Stimulated activated CD8-positive, alpha-beta memory T cell treated with anti-CD3 and anti-CD28 coated beads, Interleukin-7, amount 100 ng/mL, for 4 hours (primary cell): ENCODE results near the gene CARF.
"Not testable (repeated sequence)": the region's sequence is repeated elsewhere in the genome, so short reads cannot be mapped to it uniquely, and the experiment has no call there.

Source experiments
- DNase-seq, 2 donors: peaks; one replicate each; pipeline ENCODE4 v3.0.0-alpha.2; 2020; ENCODE audit warnings: low read depth in 2 of 2

CARF gene, protein sequence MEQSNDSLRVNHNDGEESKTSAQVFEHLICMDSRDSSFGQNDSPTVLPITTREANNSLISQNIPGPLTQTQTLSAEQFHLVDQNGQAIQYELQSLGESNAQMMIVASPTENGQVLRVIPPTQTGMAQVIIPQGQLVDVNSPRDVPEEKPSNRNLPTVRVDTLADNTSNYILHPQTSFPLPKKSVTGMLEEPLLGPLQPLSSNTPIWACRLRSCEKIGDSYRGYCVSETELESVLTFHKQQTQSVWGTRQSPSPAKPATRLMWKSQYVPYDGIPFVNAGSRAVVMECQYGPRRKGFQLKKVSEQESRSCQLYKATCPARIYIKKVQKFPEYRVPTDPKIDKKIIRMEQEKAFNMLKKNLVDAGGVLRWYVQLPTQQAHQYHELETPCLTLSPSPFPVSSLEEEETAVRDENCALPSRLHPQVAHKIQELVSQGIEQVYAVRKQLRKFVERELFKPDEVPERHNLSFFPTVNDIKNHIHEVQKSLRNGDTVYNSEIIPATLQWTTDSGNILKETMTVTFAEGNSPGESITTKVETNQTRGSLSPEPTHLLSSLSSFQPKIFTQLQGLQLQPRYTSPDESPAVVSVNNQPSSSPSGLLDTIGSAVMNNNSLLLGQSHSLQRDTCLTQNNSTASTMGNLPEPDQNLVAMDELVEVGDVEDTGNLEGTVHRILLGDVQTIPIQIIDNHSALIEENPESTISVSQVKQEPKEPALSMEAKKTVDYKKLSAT

GRCh38 chr2:202911512-202912341 lies at the start of gene CARF, which contains the start of gene WDR12:
Gene CARF, plus strand, starts transcription at chr2:202912275. Its CDS starts 29,628 bp downstream, at chr2:202941903.
Gene WDR12, minus strand, starts transcription at chr2:202911673. Its CDS starts 197 bp downstream, at chr2:202911476.
- peak; percentile 80 to 87 for DNase-seq

DNA sequence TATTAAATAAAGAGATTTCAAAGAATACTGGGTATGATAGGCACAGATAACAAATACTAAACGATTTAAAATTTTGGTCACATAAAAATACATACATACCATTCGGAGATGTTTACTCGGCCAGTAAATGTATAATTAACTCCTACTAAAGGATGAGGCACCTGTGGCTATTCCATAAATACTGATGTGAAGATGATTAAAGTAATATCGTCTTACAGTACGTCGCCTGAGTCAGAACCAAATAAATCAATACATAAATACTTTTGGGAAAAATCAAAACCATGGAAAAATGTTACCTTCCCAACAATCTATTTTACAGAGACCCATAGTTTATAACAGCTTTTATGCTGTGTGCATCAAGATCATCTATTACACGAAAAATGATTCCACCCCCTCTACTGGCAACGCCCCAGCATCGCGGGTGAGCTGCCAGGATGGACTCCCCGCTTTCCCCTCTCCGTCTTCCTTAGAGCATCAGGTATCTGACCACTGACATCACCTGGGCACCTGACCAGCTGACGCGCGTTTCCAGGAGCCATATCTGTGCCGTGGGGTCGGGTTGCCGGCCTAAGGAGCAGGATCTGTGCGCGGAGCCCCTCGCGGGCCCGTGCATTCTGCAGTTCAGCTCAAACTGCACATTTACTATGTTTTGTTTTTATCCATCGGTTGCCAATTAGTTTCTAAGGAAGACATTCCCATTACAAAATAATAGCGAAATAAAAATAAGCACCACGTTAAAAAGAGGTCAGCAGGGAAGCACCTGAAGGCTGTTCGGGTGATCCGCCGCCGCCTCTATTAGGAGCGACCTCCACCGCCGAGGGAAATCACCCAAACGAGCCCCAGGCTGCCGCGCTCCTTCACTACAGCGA lies 41.4 kb upstream of the CARF start:
- DNase-seq = peak; percentile 28 to 47

DNA sequence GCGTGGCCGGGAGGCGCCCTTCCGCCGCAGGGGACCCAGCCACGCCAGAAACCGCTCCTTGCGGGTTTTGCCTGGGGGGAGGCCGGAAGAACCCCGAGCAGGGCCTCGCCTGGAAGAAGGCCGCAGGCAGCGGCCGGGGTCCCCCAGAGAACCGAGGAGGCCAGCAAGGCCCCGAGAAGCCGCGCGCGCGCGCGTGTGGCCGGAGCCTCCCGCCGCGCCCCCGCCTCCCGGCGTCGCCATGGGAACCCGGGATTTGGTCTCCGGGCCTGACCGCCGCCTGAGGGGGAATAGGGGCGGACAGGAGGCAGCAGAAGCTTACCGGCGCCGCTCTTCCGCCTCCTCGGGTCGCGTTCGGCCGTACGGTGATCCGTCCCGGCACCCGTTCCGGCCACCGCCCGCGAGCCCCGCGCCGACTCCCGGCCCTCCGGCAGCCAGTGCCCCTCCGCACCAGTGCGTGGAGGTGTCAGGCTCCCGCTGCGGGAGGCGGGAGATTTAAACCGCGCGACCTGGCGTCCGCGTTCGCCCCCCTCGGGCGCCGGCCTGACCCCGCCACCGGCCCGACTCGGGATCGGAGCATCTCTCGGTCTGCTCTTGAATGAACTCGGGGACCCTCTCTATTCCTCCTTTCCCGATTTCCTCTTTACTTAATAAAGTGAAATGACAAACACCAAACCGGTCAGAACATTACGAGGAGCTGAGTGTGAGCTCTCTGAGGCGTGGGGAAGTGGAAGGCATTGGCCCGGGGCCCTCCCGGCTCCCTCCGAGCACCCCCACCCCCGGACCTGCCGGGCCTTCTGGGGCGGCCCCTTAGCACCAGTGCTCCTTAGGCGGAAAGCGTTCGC lies 40.6 kb upstream of the CARF start, which contains the start of gene ICA1L:
Gene ICA1L (minus strand): TSS at position 467 of the 842 bp plus-strand sequence. CDS start 42,757 bp downstream, outside the sequence.
- peak in 1 of 2 donors; percentile 42 for DNase-seq

GRCh38 chr2:202877699-202878098 lies 34.4 kb upstream of the CARF start:
- no peak for DNase-seq

DNA sequence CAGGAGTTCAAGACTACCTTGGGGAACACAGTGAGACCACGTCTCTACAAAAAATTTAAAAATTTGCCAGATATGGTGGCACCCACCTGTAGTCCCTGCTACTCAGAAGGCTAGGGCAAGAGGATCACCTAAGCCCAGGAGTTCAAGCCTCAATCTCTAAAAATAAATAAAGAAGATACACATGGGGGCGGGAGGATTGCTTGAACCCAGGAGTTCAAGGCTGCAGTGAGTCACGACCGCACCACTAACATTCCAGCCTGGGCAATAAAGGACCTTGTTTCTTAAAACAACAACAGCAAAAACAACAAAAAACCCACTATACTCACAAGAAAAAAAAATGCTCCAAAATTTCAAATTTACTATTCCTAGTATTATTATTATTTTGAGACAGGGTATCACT lies 30.5 kb upstream of the CARF start:
- no peak for DNase-seq

DNA sequence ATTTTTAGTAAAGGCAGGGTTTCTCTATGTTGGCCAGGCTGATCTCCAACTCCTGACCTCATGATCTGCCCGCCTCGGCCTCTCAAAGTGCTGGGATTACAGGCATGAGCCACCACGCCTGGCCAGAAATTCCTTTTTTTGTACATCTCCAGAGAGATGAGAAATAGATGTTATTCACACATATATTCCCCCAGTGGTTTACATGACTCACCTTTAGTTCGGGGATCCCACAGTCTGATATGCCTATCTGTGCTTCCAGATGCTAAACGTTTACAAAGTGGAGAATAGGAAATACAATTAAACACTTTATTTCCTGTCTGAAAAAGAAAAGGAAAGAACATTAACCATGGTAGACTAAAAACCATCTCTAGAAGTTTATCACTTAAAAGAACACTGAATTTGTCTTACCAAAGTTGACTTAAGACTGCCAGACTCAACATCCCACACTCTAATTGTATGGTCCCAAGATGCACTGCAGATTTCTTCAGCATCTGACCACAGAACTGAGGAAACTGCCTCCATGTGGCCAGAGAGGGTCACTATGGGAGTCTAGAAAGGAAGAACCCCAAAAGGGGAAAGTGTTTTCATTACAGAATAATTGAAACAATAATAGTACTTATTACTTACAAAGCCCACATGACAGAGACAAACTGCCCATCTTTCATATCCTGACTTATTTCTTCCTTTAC lies 27.9 kb upstream of the CARF start:
- no peak for DNase-seq

DNA sequence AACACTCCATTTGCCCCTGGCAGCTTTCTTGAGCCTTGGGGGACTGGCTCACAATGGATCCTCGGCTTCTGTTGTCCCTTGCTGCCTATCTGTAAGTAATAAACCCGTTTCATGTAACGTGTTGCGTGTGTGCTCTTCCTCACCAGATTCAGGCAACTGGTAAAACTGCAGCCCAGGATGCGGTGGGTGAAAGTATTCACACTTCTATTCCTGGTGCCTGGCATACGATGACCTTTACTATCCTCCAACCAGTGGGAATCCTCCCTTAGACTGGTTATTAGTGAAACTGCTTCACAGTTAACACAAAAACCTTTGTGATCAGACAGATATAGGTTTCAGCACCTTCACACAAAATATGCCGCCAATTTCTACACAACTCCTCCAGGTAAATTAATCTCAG lies 26.9 kb upstream of the CARF start:
- DNase-seq = no peak

GRCh38 chr2:202905507-202905906 lies 6.6 kb upstream of the CARF start:
- not testable (repeated sequence) for DNase-seq

- DNase-seq = no peak
These were observed 3.9 kb upstream of the CARF start for GRCh38 chr2:202908186-202908585.

- no peak for DNase-seq
These were observed 2.5 kb upstream of the CARF start for GRCh38 chr2:202909394-202910192.

DNA sequence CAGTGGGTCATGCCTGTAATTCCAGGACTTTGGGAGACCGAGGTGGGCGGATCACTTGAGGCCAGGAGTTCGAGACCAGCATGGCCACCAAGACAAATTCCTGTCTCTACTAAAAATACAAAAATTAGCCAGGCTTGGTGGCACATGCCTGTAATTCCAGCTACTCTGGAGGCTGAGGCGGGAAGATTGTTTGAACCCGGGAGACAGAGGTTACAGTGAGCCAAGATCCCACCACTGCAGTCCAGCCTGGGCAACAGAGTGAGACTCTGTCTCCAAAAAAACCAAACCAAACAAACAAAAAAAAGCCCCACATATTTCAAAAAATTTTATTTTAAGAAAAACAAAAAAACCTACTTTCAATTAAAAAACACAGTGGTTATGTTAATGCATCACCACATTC lies 1.8 kb upstream of the CARF start:
- DNase-seq = not testable (repeated sequence)

DNA sequence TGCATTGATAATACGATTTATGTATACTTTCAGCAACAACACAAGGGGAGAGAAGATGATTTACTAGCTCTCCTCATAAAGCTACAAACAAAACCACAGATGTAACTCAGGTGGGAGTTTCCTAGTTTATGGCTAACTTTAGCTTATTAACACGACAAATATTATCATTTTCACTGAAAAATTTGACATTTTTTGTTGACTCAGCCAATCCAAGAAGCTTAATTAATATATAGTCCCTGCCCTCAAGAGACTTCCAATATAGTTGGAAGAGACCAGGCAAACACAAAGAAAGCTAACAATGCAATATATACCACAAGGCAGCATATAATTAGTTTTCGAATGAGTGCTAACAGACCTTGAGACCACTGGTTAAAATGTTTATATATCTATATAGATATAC lies 1.4 kb upstream of the CARF start:
- DNase-seq = no peak

DNA sequence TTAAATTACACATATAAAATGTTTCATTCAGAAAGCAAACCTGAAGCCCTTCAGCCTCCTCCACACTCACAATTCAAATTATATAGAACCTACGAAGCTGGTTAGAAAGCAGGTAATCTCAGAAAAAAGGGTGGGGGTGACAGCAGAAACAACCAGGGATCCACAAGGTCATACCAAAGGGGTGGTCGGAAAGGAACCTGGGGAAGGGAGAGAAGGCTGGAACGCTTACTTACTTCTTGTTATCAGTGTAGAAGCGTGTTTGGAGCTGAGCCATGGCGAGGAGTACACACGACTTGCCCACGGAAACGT lies 918 bp upstream of the CARF start:
- no peak for DNase-seq

DNA sequence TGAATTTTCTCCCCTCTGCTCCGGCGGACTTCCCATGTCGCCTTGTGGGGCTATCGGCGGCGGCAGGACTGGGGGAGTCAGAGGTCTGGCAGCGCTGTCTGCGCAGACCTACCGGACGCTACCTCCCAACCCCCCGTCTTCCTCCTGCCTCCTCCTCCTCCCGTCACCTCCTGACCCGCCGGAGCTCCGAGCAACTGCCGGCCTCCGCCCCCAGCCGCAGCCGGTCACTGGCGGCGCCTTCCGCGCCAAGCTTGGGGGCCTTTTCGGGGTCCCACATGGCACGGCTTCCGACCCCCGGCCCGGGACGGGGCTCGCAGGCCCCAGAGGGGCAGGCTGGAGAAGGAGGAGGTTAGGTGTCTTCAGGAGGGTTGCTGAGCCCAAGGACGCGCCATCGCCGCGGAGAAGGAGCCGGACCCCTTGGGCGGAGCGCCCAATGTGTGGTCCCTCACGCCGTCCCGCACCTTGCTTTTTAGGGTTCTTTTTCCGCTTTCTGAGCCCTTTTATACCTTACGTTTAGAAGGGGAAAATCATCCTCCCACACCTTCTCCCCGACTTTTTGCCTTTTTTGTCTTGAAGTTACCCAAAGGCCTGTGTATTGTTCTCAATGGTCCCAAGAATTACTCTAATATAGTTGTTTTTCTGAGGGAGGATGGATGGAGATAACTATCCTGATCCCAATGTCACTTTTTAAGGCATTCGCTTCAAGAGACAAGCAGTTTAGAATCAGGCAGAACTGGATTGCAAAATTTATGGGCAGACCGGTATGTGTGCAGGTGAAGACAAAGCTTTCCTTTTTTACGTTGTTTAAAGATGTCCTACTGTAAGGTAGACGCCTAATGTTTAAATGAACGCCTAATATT lies 497 bp downstream of the CARF start:
- DNase-seq = peak in 1 of 2 donors; percentile 1

- DNase-seq = no peak
These were observed 6.8 kb downstream of the CARF start for GRCh38 chr2:202918860-202919259.

DNA sequence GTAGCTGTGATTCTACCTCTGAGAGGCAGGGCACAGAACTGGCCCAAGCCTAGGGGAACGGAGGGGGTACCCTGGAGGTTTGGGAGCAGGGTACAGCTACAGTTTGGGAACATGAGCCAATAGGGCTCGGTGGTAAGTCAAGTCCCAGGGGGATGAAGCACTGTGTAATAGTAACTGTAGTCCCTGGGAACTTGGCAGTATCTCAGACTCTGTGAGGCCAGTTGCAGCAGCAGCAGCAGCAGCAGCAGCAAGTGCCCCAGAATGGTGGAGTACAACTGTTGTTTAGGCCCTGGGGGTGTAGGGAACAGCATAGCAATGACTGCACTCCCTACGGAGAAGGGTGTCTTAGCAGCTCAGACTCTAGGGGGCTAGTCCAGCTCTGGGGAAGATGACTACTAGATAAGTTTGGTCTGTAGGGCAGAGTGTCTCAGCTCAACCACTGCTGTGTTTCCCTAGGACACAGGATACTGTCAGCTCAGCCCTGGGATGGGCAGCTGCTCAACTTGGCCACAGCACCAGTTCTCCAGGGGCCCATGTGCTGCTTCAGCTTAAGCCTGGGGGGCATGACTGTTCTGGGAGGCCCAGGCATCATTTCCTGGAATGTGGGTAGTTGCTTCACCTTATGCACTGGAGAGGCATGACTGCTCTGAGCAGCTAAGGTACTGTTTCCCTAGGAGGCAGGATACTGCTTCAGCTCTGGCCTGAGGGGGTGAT lies 20.5 kb downstream of the CARF start:
- no peak for DNase-seq

DNA sequence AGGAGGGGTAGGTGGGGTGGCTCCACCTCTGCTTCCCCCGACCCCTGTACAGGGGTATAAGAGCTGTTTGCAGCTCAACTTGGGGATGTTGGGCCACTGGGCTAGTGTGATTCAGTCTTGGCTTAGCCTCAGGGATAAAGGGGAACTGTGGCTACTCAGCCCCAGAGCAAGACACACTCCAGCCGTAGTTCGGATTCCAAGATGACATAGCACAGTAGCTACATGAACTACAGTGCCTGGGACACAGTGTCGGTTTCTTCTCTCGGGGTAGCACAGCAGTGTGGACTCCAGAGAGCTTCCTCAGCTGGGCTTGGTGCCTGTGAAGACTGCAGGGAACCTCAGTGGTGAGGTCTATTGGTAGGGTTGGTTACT lies 21.1 kb downstream of the CARF start:
- no peak for DNase-seq
